HG02763 (cell line): ENCODE data around the gene FBXO11.
A peak's percentile ranks its signal among the peaks of the same experiment; 100 is the strongest.
"Not testable (repeated sequence)": the region's sequence is repeated elsewhere in the genome, so short reads cannot be mapped to it uniquely, and the experiment has no call there.

Experiments used
- ATAC-seq: cut with Tn5 transposase; IDR thresholded peaks from one replicate; pipeline ENCODE4 v1.9.1; 2021; ENCODE audit warnings: mild to moderate bottlenecking, moderate library complexity; ENCODE audit not compliant: unreplicated experiment

Gene FBXO11

GRCh38 chr2:47862949-47863348 is 43.3 kb downstream of the FBXO11 start:
- ATAC-seq = no peak

GRCh38 chr2:47853067-47853777 is 53.1 kb downstream of the FBXO11 start:
- ATAC-seq = not testable (repeated sequence)

- no peak for ATAC-seq
Measured at GRCh38 chr2:47850198-47850597, 56.1 kb downstream of the FBXO11 start.

- ATAC-seq = no peak
Measured at GRCh38 chr2:47849368-47849767, 56.9 kb downstream of the FBXO11 start.

- no peak for ATAC-seq
Measured at GRCh38 chr2:47844162-47844561, 62.1 kb downstream of the FBXO11 start.

GRCh38 chr2:47843407-47843806 is 62.9 kb downstream of the FBXO11 start:
- no peak for ATAC-seq

- no peak for ATAC-seq
Measured at GRCh38 chr2:47842846-47843245, 63.5 kb downstream of the FBXO11 start.

- ATAC-seq = no peak
Measured at GRCh38 chr2:47838686-47839085, 67.6 kb downstream of the FBXO11 start.

GRCh38 chr2:47838249-47838648 is 68.0 kb downstream of the FBXO11 start:
- no peak for ATAC-seq

- peak; percentile 75 for ATAC-seq
Measured at GRCh38 chr2:47833516-47833968, 72.8 kb downstream of the FBXO11 start.

- no peak for ATAC-seq
Measured at GRCh38 chr2:47822518-47822917, 83.8 kb downstream of the FBXO11 start.

GRCh38 chr2:47819834-47820233 is 86.5 kb downstream of the FBXO11 start:
- no peak for ATAC-seq

GRCh38 chr2:47818777-47819176 is 87.5 kb downstream of the FBXO11 start:
- ATAC-seq = no peak

- no peak for ATAC-seq
Measured at GRCh38 chr2:47815764-47816163, 90.5 kb downstream of the FBXO11 start.

- no peak for ATAC-seq
Measured at GRCh38 chr2:47811668-47812067, 94.6 kb downstream of the FBXO11 start.

GRCh38 chr2:47810850-47811249 is 95.4 kb downstream of the FBXO11 start:
- ATAC-seq = no peak

GRCh38 chr2:47809903-47810302 is 96.4 kb downstream of the FBXO11 start:
- no peak for ATAC-seq

GRCh38 chr2:47808614-47809013 is 97.7 kb downstream of the FBXO11 start:
- no peak for ATAC-seq

- no peak for ATAC-seq
Measured at GRCh38 chr2:47805850-47806249, 100.4 kb downstream of the FBXO11 start.

- ATAC-seq = no peak
Measured at GRCh38 chr2:47803770-47804169, 102.5 kb downstream of the FBXO11 start.

- no peak for ATAC-seq
Measured at GRCh38 chr2:47803363-47803762, 102.9 kb downstream of the FBXO11 start.

- no peak for ATAC-seq
Measured at GRCh38 chr2:47801118-47801517, 105.2 kb downstream of the FBXO11 start.

GRCh38 chr2:47799031-47799609 is 107.2 kb downstream of the FBXO11 start:
- ATAC-seq = no peak
